Smooth muscle cell of the brain vasculature (primary cell): Measurements from ENCODE around the gene FUBP3.
"Not testable (repeated sequence)": the region's sequence is repeated elsewhere in the genome, so short reads cannot be mapped to it uniquely, and the experiment has no call there.

ENCODE experiments used
- DNase-seq: peaks from one replicate; pipeline ENCODE4 v3.0.0-alpha.2; 2012; ENCODE audit warnings: low read depth, low spot score

Gene FUBP3

GRCh38 chr9:130681769-130682420 lies 102.5 kb downstream of the FUBP3 start:
- no peak for DNase-seq

GRCh38 chr9:130682421-130683121 lies 103.2 kb downstream of the FUBP3 start:
- no peak for DNase-seq

- DNase-seq, result no peak
These were observed 105.7 kb downstream of the FUBP3 start for GRCh38 chr9:130685104-130685503.

DNA sequence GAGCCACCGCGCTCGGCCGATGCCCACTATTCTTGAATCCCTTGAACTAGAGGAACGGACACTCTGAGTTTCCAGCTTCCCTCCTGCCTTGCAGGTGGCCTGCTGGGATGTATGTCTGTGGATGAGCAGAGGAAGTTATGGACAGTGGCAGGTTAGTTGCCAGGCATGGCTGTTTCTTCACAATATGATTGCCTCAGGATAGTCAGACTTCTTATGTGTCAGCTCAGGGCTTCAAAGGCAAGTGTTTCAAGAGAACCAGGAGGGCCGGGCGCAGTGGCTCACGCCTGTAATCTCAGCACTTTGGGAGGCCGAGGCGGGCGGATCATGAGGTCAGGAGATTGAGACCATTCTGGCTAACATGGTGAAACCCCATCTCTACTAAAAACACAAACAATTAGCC lies 106.6 kb downstream of the FUBP3 start:
- DNase-seq, result not testable (repeated sequence)

- no peak for DNase-seq
These were observed 108.2 kb downstream of the FUBP3 start for GRCh38 chr9:130687615-130688014.
